Stimulated activated CD8-positive, alpha-beta memory T cell treated with anti-CD3 and anti-CD28 coated beads, Interleukin-7, amount 100 ng/mL, for 24 hours (primary cell): Measurements from ENCODE around the gene S1PR3.

Experiments used
- DNase-seq: peaks from one replicate; pipeline ENCODE4 v3.0.0-alpha.2; 2020; ENCODE audit warnings: low read depth

The S1PR3 gene

DNA sequence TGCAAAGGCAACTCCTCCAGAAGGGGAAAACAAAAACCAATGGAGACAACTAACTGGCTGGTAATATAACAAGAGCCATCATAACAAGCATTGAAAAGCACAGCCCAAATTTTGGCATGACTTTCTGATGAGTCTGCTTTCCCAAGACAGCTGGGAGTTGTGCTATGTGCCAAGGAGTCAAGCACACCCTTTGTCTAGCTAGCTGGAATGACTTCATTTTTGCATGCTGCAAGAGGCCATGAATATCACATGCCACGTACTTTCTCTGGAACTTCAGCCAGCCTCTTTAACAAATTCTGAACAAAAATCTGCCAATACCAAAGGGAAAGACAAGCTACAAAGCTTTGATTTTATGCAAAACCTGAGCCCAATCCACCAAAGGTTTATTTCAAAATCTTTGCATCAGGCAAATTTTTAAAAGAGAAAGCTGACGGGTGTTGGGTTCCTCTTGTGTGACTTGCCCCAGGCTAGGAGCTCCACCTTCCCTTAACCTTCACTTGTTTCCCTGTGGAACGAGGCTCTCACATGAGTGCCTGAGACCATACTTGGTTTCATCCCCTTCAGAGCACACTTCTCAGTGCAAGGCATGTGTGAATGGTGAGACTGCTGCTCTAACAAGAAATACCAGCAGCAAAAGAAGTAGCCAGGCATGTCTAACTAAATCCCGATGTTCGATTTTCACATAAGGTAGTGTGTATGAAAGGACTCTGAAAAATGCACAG, 47.3 kb downstream of the S1PR3 start:
- no peak for DNase-seq

DNA sequence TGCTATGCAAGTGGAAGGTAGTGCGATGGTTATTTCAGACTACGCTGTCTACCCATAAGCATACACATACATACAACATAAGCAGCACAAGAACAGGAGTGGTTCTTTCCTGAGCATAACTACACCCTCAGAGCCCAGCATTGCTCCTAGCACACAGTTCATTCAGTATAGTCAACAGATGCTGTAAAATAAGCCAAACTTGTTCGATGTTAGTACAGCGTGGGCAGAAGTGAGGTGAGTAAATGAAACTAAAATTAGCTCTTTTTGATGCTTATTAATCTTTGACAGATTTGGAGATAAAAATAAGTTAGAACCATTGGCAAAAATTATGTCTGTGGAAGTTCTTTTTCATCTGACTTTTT, 47.8 kb downstream of the S1PR3 start:
- DNase-seq: no peak

- DNase-seq: no peak
Measured at GRCh38 chr9:89039664-89040063, 48.4 kb downstream of the S1PR3 start.

GRCh38 chr9:89042984-89043383, 51.7 kb downstream of the S1PR3 start:
- no peak for DNase-seq

DNA sequence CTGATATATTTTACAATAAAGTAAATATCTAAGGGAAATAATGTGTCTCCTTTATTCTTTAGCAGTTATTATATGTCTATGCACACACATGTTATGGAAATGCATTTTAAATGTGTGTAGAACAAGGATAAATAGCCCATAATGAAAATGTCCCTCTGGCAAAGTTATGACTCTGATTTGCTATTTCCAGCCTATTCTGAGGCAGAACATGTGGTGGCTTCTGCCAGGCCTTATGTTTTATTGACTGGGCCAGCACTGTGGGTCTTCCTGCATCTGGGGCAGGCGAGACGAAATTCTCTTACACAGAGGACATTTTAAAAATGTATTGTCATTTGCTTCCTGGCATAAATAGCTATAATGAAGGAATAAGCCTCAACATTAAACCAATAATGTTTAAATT, 52.8 kb downstream of the S1PR3 start:
- DNase-seq: no peak

DNA sequence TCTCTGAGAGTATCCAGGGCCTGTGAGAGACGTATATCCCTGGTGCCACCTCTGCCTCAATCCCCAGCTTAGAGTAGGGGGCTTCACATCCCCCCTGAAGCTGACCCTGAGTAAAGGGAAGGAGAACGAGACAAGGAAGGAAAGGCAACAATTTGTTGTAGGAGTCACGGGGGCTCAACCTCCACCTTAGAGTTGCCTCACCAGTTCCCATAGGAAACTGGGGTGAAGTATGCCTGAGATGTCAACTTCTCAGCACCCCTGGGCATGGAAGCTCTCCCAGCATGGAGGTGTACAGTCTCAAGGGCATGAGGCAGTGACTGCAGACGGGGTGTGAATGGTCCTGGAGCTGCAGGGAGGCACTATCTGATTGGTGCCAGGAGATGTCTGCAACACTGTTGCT, 53.6 kb downstream of the S1PR3 start:
- no peak for DNase-seq

DNA sequence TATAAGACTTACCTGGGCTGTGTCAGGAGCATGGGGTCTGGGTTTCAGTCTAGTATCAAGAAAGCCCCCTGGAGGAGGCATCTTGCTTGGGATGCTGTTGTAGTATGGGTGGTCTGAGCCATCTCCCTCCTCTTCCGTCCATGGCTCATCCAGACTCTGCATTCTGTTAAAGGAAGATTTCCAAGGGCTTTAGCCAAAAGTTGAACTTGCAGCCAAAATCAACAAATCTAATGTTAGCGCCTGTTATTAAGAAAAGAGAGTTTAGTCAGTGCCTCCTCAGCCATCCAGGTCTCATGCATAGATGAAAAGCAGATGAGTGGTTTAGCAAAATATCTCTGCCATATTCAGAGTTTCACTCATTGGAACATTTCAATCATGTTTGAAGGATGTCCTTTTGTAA, 55.6 kb downstream of the S1PR3 start:
- no peak for DNase-seq

DNA sequence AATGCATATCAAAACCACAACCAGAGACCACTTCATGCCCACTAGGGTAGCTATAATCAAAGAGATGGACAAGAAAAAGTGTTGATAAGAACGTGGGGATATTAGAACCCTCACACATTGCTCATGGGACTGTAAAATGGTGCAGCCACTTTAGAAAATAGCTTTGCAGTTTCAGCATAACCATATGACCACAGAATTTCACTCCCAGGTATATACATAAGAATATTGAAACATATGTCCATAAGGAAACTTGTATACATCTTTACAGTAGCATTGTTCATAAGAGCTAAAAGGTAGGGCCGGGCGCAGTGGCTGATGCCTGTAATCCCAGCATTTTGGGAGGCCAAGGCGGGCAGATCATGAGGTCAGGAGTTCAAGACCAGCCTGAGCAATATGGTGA, 56.4 kb downstream of the S1PR3 start:
- no peak for DNase-seq

DNA sequence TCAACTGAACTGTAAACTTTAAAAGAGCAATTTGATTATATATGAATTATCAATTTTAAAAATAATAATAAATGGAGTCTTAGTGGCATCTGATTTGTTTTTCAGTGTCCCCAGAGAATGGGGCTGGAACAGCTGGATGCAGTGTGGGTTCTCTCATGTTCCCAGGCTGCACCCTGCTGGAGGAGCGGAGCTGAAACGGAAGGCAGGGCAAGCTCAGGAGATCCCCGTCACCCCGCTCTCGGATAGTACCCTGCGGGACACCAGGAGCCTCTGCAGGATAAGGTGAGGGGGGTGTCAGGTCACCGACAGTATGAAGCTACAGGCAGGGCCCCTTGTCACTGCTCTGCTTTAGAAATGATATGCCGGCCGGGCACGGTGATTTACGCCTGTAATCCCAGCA, 57.3 kb downstream of the S1PR3 start:
- no peak for DNase-seq

DNA sequence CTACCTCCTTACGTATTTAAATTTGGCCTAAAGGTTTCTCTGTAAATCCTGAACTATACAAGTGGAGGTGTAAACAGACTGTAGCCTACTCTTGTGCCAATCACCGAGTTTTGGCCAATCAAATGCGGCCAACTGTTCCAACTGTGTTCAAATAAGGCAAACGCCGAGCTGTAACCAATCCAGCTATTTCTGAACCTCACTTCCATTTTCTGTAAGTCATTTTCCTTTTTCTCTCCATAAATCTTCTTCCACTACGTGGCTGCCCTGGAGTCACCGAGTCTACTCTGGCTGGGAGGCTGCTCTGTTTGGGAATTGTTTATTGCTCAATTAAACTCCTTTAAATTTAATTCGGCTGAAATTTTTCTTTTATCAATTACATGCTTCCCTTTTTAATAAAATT, 58.4 kb downstream of the S1PR3 start:
- DNase-seq: no peak

DNA sequence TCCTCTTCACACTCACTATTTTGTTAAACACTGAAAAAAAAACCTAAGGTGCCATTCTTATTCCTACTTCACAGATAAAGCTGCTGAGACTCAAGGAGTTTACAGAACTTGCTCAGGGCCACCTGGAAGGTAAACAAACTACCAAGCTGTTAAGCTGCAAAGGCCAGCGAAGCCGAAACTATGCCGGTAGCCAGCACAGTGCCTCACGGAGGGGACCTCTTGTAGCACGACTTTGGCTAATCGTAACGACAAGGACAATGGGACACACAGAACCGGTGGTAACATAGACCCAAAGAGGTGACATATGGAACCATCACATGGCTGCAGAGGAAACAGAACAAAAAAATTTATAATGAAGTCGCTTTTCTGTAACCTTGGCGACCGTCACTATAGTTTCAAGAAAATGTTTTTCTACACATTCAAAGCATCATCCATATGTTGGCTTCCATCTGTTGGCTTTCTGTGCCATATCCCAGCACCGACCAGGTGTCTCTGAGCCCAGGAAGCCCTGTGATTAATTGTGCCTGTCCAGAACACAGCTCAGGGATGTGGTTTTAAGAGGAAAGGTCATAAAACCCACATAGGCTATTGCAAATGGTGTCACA, 60.3 kb downstream of the S1PR3 start:
- no peak for DNase-seq

DNA sequence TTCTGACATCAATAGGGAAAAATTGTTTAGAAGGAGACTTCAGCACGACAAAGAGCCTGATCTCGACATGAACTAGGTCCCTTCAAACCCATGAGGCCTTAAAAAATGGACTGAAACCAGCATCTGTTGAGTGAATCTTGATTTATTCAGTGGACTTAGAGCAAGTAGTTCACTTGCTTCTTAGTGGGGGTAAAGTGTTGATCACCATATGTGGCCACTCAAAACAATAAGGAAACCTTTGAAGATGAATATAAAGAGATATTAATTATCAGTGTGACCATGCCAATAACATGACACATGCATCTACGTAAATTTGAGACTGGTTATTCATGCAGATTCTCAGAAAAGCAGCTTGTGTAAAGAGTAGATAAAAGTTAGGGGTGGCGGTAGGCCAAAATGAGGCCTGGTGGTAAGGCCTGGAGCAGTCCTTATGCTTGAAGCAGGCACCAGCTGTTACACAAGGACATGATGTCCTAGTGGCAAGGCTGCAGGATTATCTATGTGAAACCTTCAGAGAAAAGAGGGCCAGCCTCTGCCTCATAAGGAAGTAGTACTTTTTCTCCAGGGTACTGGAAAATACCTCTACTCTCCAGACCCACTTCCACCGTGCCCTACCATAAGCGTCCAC, 61.3 kb downstream of the S1PR3 start:
- DNase-seq: no peak

DNA sequence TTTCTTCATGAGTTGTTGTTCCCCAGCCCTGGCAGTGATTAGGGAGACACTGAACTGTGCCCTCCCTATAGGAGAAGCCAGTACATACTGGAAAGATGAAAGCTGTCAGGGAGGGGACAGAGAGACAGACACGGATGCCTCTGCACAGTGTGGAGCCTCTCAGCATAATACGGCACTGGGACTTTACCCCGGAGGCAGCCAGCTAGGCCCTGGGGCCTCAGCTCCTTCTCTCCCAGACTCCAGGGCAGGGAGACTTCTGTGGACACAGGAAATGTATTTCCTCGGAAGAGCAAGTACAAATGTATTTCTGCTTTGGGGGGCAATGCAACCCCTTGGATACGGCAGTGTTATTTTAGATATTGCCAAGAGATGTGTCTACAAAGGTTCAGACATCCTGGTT, 62.0 kb downstream of the S1PR3 start:
- no peak for DNase-seq
